NCI-H446 treated with DMSO at 0.1 percent for 48 hours (cell line): Measurements from ENCODE around the gene ASB15.
A peak's percentile ranks its signal among the peaks of the same experiment; 100 is the strongest.

Source experiments
- DNase-seq: peaks from one replicate; lab custom pipeline; 2025; lab: John Stamatoyannopoulos, UW

The ASB15 gene

DNA sequence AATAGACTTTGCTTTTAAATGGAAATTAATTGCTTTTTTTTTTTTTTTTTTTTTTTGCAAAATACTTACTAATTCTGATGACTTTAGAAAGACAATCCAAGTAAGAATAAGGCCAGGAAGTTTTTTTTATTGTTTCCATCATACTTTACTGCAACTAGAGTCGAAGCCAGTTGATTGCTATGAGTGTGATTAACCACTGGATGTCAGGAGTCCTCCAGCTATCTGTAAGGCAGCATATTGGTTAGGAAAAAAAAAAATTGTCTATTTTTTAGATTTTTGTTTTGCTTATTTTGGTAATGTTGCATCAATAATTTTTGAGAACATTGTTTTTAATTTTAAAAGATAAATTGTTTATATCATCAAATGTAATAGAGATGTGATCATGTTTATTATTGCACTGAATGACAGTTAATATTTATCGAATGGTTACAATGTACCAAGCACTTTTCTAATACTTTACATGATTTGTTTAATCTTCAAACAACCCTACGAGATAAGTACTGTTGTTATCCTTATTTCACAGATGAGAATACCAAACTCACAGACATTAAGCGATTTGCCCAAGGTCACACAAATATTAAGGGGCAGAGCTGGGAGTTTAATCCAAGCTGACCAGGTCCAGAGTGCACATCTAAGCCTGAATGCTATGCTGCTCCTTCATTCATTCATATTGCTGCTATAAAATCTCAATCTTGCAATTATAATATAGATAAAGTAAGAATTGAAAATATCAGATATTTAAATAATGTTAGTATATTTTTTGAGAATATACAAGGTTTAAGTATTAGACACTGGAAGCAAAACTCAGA is 34.1 kb downstream of the ASB15 start:
- no peak for DNase-seq

DNA sequence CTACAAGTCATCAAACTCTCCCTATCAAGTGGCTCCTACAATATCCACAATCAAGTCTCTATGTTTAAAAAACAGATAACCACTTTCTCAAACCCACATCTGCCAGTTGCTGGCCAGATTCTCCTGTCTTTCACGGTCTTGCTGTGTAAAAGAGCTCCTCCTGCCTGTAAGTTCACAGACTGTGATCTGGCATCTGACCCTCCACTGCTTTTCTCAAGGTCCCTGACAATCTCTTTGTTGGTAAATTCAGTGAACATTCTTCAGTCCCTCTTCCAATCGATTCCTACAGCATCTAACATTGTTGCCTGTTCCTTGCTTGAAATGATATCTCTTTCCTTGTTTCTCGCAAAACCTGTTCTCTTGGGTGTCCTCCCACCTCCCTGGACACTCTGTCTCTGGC is 35.6 kb downstream of the ASB15 start:
- no peak for DNase-seq

DNA sequence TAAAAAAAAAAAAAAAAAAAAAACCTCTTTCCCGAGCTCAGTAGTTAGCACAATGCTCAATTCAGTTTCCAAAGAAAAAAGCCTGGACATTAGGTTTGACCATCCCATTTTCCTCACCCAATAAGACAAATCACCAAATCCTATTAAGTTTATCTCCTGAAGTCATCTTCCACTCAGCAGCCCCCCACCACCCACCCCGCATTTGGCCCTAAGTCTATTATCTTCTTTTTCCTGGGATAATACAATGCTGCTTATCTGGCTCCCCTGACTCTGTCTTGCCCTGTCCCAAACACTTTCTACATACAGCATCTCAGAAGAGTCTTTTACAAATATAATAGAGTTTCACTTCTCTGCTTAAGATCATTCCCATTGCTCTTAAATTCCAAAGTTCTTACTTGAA is 36.3 kb downstream of the ASB15 start:
- no peak for DNase-seq

DNA sequence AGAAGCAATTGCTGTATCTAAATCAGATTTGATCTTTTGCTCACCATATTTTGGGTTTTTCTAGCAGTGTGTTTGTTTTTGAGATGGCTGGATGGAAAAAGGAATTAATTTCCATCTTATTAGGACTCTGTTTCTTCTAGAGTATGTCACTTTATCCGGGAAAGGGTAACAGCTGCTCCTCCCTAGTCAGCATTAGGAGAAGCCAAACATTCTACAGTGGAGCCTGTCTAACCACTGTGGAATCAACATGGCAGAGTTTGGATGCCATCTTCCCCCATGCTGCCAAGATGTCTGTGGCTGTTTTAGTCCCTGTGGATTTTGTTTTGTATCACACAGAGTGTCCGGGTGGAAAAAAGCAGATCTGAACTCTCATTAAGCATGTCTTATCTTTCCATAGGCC is 38.0 kb downstream of the ASB15 start:
- no peak for DNase-seq

DNA sequence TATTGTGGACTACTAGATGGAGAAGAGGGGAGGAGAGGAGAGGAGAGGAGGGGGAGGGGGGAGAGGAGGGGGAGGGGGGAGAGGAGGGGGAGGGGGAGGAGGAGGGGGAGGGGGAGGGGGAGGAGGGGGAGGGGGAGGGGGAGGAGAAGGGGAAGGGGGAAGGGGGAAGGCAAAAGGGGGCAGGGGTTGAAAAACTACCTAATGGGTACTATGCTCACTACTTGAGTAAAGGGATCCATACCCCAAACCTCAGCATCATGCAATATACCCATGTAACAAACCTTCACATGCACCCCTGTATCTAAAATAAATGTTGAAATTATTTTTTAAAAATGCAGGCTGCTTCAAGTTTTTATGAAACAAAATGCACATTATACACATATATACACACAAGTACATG is 39.0 kb downstream of the ASB15 start:
- DNase-seq: no peak

- no peak for DNase-seq
Observed at GRCh38 chr7:123641901-123642300, 40.3 kb downstream of the ASB15 start.

DNA sequence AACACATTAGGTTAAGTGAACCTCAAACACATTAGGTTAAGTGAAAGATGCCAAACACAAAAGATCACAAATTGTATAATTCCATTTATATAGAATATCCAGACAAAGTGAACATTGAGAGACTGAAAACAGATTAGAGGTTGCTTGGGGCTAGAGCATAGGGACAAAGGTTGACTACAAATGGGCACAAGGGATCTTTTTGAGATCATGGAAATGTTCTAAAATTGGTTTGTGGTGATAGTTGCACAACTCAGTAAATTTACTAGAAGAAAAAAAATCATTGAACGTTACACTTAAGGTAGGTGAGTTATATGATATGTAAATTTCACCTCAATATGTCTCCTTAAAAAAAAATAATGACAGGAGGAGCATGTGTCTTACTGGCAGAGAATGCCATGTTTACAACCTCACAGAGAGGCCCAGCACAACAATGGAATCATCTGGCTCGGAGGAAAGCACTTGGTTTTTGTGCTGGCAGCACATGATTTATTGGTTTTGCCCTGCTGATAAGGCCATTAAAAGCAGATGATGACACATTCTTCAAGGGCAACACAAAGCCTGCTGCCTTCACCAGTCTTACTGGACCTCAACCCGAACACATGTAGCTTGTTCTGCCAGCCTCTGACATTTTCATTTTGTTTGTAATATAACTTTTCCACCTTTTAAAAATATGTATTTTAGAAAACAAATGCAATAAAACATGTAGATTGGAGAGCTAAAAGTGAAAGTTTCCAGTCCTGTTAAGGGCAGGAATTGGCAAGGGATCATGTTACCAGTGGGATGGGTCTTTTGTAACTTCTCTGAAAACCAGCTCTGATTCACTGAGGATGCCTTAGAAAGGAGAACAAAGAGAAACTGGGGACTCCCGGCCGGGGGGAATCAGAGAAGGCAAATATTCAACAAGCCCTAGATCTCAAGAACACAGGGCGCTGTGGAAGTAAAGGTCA is 42.1 kb downstream of the ASB15 start:
- DNase-seq: no peak

DNA sequence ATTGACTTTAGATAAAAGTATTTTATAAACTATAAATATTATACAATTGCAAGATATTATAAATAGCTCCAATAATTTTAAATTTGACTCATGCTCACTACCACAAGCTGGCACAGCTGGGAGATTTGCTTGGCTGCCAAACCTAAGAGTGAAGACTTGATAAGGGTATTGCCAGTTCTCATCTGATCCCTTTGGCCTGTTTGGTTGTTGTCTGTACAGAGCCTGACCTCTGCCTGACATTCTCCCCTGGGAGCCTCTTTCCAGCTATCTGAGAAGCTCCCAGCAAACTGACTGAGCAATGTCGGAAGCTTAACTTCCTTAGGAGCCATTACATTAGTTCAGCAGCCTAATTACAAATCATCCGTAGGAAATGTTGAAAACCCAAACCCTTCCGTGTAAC is 43.9 kb downstream of the ASB15 start:
- no peak for DNase-seq

GRCh38 chr7:123647106-123647730 is 45.6 kb downstream of the ASB15 start:
- no peak for DNase-seq

DNA sequence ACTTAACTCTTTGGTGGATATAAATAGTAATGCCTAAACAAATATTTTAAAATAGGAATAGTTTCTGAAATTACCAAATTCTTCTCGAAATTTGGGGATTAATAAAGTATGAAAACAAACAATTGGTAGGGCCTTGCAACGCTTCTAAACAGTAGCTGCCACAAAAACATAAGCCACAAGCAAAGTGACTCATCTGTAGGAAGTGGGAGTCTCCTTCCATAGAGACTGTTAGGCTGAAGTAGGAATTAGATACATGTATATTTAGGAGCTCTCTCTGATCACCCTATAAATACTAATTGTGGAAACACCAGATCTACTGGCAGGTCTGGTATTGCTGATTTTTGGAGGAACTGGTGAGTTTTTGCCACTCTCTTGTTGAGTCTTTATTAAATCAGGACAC is 48.3 kb downstream of the ASB15 start:
- DNase-seq: no peak

DNA sequence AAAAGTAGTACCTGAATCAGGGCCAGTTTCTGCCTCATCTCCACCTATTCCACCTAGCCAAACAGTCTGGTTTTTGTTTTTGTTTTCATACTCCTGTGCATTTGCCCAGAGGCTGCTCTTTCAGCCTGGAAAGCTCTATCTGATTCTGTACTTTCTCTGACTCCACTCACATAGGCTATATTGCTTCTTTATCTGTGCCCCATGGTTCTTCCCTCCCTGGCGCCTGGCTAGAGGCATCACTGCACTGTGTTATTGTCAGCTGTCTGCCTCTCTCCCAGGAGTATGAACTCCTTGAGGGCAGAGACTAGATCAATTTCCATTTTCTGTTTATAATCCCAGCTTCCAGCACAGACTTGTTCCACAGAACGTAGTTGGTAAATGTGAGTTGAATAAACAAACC is 49.0 kb downstream of the ASB15 start:
- DNase-seq: no peak

DNA sequence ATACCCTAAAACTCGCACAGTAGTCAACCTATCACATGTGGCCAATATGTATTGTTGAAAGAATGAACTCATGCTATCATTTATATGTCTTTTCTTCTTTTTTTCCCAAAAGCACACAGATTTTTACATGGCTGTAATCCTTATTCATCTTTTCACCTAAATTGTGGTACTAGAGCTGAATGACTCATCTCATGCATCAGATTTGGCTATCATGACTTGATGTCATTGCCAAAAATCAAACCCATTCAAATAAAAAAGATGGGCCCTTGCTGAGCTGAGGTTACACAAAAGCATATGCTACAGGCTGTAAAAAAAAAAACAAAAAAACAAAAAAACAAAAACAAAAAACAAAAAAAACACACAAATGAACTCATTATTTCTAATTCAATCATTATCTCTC is 50.8 kb downstream of the ASB15 start:
- DNase-seq: peak; percentile 57

- no peak for DNase-seq
Observed at GRCh38 chr7:123653162-123653561, 51.5 kb downstream of the ASB15 start.

GRCh38 chr7:123655614-123656013 is 54.0 kb downstream of the ASB15 start, which contains the start of gene LMOD2:
TSS of gene LMOD2 (plus strand) at chr7:123655866. CDS start at chr7:123655964, 98 bp downstream.
- DNase-seq: no peak

GRCh38 chr7:123656544-123657303 is 55.1 kb downstream of the ASB15 start:
- no peak for DNase-seq

GRCh38 chr7:123657304-123657685 is 55.7 kb downstream of the ASB15 start:
- DNase-seq: no peak

DNA sequence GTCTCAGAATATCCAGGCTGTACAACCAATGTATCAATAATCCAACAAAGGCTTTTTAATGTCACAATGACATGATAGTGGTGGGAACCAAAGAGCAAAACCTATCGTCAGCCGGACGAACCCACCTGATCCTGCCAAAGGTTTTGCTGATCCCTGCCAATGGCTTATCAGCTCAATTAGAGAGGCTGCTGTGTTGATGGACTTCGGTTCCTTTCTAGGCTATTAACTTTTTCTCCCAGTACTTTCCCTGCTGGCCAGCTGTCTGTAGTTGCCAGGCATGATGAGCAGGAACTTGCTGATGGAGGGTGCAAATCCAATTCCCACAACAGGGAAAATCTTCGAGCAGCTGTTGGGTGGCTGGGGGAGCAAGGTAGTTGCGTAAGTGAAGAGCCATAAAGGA is 56.4 kb downstream of the ASB15 start:
- no peak for DNase-seq

DNA sequence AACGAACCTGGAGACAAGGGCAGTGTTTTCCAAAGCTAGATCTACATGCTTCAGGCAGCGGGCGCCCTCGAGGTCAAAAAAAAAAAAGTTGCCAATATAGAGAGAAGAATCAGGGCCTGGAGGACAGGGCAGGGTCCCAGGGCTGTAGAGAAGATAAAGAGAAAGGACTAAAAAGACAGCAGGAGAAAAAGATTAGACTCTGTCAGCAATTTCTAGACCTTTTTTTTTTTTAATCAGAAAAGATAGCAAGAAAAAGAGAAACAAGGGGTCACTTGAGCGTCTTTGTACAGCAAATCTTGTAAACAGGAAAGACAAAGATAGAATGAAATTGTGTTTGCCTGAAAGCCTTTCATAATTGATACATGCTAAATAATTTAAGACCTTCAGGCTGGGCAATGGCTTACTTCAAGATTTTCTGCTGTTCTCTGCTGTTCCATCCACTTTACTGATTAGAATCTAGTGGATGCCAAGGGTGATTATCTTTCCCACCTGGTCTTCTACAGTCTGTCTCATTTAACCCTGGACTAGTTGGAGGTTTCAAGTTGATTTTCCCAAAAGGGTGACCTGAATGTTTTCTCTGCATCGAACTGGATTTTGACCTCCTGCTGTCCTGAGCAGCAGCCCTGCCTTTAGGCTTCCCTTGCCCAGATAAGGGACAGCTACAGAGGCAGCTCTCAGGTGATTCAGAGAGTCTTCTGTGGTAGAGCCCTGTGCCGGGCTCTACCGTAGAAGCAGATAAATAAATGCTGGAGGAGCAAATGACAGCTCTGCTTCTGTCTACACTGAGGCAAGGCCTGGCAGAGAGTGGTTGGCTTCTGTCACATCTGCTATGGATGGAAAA is 59.1 kb downstream of the ASB15 start:
- DNase-seq: no peak

DNA sequence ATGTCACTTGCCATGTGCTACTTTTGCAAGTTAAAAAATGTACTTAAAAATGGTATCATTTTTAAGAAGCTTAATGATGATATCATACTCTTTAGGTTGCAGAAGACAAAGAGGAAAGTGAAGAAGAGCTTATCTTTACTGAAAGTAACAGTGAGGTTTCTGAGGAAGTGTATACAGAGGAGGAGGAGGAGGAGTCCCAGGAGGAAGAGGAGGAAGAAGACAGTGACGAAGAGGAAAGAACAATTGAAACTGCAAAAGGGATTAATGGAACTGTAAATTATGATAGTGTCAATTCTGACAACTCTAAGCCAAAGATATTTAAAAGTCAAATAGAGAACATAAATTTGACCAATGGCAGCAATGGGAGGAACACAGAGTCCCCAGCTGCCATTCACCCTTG is 60.1 kb downstream of the ASB15 start:
- DNase-seq: no peak

- no peak for DNase-seq
Observed at GRCh38 chr7:123662293-123662692, 60.7 kb downstream of the ASB15 start.

GRCh38 chr7:123662755-123663154 is 61.1 kb downstream of the ASB15 start:
- no peak for DNase-seq
